Measurements from ENCODE around the gene NOS1AP. TPM values are rescaled to one million over a fixed set of nuclear protein-coding genes. Genes with fewer than 3 reads are reported as not detected.

The NOS1AP gene
- total and polyA plus RNA-seq, 5 donors: 0.86 to 4.5 (median 4.1) TPM

DNA sequence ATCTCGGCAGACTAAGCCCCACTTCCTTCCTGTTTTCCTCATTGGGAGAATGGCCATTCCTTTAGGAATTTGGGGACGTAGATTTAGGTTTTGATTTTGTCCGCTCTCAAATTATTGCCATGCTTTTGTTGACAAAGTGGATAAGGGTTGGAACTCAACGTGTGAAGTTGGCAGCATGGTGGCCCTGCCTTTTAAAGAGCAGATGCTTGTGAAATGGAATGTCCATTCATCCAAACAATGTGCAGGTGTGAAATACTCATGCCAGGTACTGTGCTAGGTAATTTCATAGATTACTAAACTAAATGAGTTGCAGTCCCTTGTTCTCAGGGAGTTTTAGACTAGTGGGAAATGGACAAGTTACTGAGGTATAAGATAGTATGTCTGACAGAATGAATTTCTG lies 232.2 kb downstream of the NOS1AP start:
- whole genome bisulfite sequencing: 82% methylated on average over 4 of the region's 4 CpGs
- ATAC-seq: no peak

DNA sequence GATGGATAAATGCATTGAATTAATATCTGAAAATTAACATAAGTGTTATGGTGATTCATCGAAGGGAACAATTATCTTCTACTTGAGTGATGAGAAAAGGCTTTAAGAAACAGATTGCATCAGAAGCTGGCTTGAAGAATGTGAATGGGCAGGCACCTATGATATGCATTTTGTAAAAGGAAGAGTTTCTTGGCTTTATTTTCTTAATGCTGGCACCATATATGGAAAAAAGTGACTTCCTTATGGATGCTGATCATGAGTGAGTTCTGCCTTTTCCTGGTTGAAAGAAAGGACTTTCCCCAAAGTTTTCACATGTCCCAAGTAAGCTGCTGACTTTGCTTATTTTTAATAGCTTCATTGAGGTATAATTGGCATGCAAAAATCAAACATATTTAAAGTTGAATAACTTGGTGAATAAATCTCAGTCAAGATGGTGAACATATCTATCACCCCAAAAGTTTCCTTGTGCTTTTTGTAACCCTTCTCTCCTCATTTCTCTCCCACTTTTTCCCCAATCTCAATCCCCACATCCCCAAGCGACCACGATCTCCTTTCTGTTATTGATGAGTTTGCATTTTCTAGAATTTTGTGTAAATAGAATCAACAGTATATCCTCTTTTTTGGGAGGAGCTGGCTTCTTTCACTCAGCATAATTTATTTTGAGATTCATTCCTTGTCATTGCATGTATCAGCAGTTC lies 233.0 kb downstream of the NOS1AP start:
- 89% methylated on average over 3 of the region's 3 CpGs for WGBS
- H3K4me3 ChIP-seq (ENCODE audit: low read length): no peak overlapping the region
- DNase-seq (no peak), ATAC-seq (no peak)
- no peaks in the 10 kb centered on the region for H3K4me1 ChIP-seq (ENCODE audit: control insufficient read depth, insufficient read depth, low read length)
- intact Hi-C loops (cut with DNase I): no loop called here
- no peaks in the 10 kb centered on the region for H3K9me3 ChIP-seq (ENCODE audit: control insufficient read depth, low read length)
- no peaks in the 10 kb centered on the region for H3K27me3 ChIP-seq (ENCODE audit: control insufficient read depth, insufficient read depth)
- no peak overlapping the region for H3K27ac ChIP-seq (ENCODE audit: low read length)

More for the DNA sequence above, 232.2 kb downstream of the NOS1AP start:
- no peaks in the 10 kb centered on the region for H3K4me1 ChIP-seq (ENCODE audit: control insufficient read depth, insufficient read depth, low read length)
- H3K27me3 ChIP-seq (ENCODE audit: control insufficient read depth, insufficient read depth): no peaks in the 10 kb centered on the region
- intact Hi-C loops (cut with DNase I): no loop called here
- no peak for DNase-seq
- no peak overlapping the region for H3K27ac ChIP-seq (ENCODE audit: low read length)
- H3K9me3 ChIP-seq (ENCODE audit: control insufficient read depth, low read length): no peaks in the 10 kb centered on the region
- H3K4me3 ChIP-seq (ENCODE audit: low read length): no peak overlapping the region

DNA sequence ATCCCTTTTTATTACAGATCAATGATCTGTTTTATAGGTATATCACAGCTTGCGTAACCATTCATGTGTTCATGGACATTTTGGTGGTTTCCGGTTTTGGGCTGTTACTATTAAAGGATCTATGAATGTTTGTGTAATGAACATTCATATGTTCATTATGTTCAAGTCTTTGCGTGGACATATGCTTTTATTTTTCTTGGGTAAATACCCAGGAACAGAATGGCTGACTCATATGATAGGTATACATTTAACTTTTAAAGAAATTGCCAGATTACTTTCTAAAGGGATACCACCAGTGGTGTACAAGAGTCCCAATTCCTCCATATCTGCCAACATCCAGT lies 233.5 kb downstream of the NOS1AP start:
- H3K27ac ChIP-seq (ENCODE audit: low read length): no peak overlapping the region
- 89% methylated on average over 3 of the region's 3 CpGs for WGBS
- intact Hi-C loops (cut with DNase I): no loop called here
- no peak overlapping the region for H3K4me3 ChIP-seq (ENCODE audit: low read length)
- no peaks in the 10 kb centered on the region for H3K4me1 ChIP-seq (ENCODE audit: control insufficient read depth, insufficient read depth, low read length)
- H3K27me3 ChIP-seq (ENCODE audit: control insufficient read depth, insufficient read depth): no peaks in the 10 kb centered on the region
- no peak for ATAC-seq
- H3K9me3 ChIP-seq (ENCODE audit: control insufficient read depth, low read length): no peaks in the 10 kb centered on the region
- no peak for DNase-seq

DNA sequence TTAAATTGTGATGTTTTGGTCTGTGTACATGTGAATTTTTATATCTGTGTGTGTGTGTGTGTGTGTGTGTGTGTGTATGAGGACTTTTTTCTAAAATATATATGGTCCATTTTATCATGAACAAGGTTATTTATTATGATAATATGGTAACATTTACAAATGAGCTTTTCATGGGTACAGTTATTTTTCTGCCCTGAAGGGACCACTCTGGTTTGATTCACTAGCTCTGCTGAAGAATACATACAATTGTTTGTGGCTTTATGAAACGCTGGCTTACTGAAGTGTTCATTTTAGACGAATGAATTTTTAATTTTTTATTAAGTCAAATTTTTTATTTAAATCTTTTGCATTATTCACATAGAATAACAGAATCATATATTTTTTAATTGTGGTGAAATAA lies 235.2 kb downstream of the NOS1AP start:
- no peak for DNase-seq
- Histone ChIP-seq H3K9me3 (ENCODE audit: control insufficient read depth, low read length) (peaks cover 3% of the 10 kb centered on the region), H3K4me3 (ENCODE audit: low read length) (no peak overlapping the region), H3K4me1 (ENCODE audit: control insufficient read depth, insufficient read depth, low read length) (no peaks in the 10 kb centered on the region), H3K27me3 (ENCODE audit: control insufficient read depth, insufficient read depth) (no peaks in the 10 kb centered on the region), H3K27ac (ENCODE audit: low read length) (no peak overlapping the region)
- no peak for ATAC-seq
- intact Hi-C loops (cut with DNase I): no loop called here
- WGBS: 91% methylated on average over 2 of the region's 2 CpGs

DNA sequence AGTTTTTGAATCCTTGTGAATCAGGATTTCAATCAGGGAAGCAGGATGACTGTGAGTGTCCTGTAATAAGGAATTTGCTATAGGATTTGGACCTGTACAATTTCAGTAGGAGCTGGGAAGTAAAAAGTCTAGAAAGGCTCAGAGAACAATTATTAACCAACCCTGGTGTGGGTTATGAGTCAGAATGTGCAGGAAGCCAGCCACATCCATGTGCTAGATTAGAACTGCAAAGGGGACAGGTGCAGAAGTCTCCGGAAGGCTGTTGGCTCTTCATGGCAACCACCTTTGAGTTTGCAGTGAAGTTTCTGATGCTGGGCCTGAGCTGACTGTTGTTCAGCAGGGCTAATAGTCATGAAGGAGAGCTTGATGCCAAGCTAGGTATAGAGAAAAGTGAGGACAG lies 236.5 kb downstream of the NOS1AP start:
- no peak overlapping the region for H3K4me3 ChIP-seq (ENCODE audit: low read length)
- intact Hi-C loops (cut with DNase I): no loop called here
- DNase-seq (no peak), ATAC-seq (no peak)
- peaks cover 3% of the 10 kb centered on the region for H3K9me3 ChIP-seq (ENCODE audit: control insufficient read depth, low read length)
- 93% methylated on average over 1 of the region's 1 CpG for WGBS
- no peak overlapping the region for H3K27ac ChIP-seq (ENCODE audit: low read length)
- no peaks in the 10 kb centered on the region for H3K27me3 ChIP-seq (ENCODE audit: control insufficient read depth, insufficient read depth)
- H3K4me1 ChIP-seq (ENCODE audit: control insufficient read depth, insufficient read depth, low read length): no peaks in the 10 kb centered on the region

DNA sequence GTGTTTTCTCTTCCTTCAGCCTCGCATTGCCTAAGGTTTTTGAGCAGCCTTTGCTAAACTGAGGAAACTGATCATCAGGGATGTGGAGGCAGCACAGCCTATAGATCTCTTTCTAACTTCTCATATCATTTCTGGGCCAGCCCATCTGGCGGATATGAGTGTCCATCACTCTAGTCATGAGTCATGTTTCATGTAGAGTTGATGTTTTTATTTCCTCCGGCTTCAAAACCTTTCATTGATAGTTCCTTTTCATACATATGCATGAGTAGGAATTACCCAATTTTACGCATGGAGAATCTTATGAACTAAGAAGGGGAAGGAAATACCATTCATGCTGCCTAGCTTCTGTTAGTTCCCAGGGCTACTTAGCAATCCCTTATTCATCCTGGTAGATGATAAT lies 240.8 kb downstream of the NOS1AP start:
- ATAC-seq (no peak), DNase-seq (no peak)
- H3K9me3 ChIP-seq (ENCODE audit: control insufficient read depth, low read length): peaks cover 3% of the 10 kb centered on the region
- intact Hi-C loops (cut with DNase I): no loop called here
- no peak overlapping the region for H3K4me3 ChIP-seq (ENCODE audit: low read length)
- H3K27ac ChIP-seq (ENCODE audit: low read length): no peak overlapping the region
- no peaks in the 10 kb centered on the region for H3K27me3 ChIP-seq (ENCODE audit: control insufficient read depth, insufficient read depth)
- WGBS: 81% methylated on average over 4 of the region's 4 CpGs
- no peaks in the 10 kb centered on the region for H3K4me1 ChIP-seq (ENCODE audit: control insufficient read depth, insufficient read depth, low read length)

DNA sequence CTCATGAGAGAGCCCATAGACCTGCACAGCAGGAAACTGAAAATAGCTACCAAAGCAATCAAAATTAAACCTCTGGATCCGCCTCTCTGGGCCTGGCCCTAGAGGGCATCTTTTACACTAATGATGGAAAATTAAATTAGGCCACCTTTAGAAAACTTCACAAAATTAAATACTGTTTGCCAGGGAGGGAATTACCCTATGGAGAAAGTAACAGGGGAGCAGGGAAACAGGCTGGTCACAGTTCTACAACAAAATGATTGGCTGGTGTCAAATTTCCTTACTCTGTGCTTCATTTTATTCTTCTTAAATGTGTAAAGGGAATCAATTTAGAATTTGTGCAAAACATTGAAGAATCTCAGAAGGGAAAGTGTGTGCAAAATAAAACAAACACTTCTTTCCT lies 244.7 kb downstream of the NOS1AP start:
- H3K4me3 ChIP-seq (ENCODE audit: low read length): no peak overlapping the region
- no peak for ATAC-seq
- intact Hi-C loops (cut with DNase I): no loop called here
- H3K9me3 ChIP-seq (ENCODE audit: control insufficient read depth, low read length): no peaks in the 10 kb centered on the region
- no peak overlapping the region for H3K27ac ChIP-seq (ENCODE audit: low read length)
- 93% methylated on average over 1 of the region's 1 CpG for WGBS
- no peaks in the 10 kb centered on the region for H3K27me3 ChIP-seq (ENCODE audit: control insufficient read depth, insufficient read depth)
- no peaks in the 10 kb centered on the region for H3K4me1 ChIP-seq (ENCODE audit: control insufficient read depth, insufficient read depth, low read length)
- DNase-seq: no peak

DNA sequence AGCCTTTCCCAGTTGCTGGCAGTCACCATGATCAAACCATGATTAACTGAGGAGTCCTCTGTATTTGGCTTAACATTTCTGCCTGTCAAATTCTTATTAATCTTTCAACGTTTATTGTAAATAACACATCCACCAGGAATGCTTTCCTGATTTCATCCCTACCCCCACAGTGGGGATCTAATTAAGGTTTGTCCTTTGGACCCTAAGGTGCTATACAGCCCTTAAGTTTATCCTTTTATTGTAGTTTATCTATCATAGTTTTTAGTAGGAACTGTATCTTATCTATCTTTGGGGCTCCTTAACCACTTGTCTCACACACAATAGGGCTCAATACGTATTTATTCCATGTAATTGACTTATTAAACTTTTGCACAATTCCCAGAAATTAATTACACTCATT lies 246.2 kb downstream of the NOS1AP start:
- H3K27ac ChIP-seq (ENCODE audit: low read length): no peak overlapping the region
- 63% methylated on average over 2 of the region's 2 CpGs for WGBS
- no peaks in the 10 kb centered on the region for H3K4me1 ChIP-seq (ENCODE audit: control insufficient read depth, insufficient read depth, low read length)
- ATAC-seq (no peak), DNase-seq (no peak)
- H3K4me3 ChIP-seq (ENCODE audit: low read length): no peak overlapping the region
- H3K9me3 ChIP-seq (ENCODE audit: control insufficient read depth, low read length): no peaks in the 10 kb centered on the region
- intact Hi-C loops (cut with DNase I): no loop called here
- no peaks in the 10 kb centered on the region for H3K27me3 ChIP-seq (ENCODE audit: control insufficient read depth, insufficient read depth)

DNA sequence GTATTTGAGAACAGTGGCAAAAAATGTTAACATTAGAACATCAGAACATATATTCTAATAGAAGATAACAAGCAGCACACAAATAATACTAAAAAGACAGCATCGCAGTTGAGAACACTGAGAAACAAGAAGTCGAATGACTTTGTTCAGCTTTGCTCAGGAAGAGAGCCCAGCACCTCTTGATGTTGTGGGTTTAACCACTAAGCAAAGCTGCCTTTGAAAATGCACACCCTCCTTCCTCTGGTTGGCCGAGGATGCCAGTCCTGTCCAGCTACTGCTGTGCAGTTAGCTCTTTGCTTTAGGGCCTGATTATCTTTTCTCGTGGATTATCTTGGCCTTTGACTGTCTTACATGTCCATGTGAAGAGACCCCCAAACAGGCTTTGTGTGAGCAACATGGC lies 246.7 kb downstream of the NOS1AP start:
- ATAC-seq (no peak), DNase-seq (no peak)
- no peaks in the 10 kb centered on the region for H3K9me3 ChIP-seq (ENCODE audit: control insufficient read depth, low read length)
- no peak overlapping the region for H3K27ac ChIP-seq (ENCODE audit: low read length)
- intact Hi-C loops (cut with DNase I): no loop called here
- 81% methylated on average over 4 of the region's 4 CpGs for whole genome bisulfite sequencing
- H3K4me3 ChIP-seq (ENCODE audit: low read length): no peak overlapping the region
- H3K27me3 ChIP-seq (ENCODE audit: control insufficient read depth, insufficient read depth): no peaks in the 10 kb centered on the region
- H3K4me1 ChIP-seq (ENCODE audit: control insufficient read depth, insufficient read depth, low read length): no peaks in the 10 kb centered on the region

DNA sequence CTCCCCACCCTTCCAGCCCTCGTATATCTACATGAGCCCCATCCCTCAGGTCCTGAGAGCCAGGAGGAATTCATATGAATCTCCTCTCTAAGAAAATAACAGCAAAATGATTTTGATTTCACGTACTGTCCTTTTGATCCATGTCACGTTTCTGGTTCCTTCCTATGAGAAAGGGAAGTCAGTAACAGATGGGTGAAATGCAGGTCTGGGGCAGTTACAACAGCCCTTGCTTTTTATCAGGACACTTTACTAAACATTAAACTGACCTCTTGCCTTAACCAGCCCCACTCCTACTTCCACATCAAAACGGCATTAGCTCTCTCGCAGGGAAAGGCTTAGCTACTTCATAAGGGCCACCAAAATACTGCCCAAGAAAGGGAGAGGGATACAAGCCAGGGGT lies 248.1 kb downstream of the NOS1AP start:
- Histone ChIP-seq H3K9me3 (ENCODE audit: control insufficient read depth, low read length) (no peaks in the 10 kb centered on the region), H3K4me3 (ENCODE audit: low read length) (no peak overlapping the region), H3K4me1 (ENCODE audit: control insufficient read depth, insufficient read depth, low read length) (no peaks in the 10 kb centered on the region), H3K27ac (ENCODE audit: low read length) (no peak overlapping the region), H3K27me3 (ENCODE audit: control insufficient read depth, insufficient read depth) (no peaks in the 10 kb centered on the region)
- WGBS: 75% methylated on average over 5 of the region's 5 CpGs
- DNase-seq (no peak), ATAC-seq (no peak)
- intact Hi-C loops (cut with DNase I): no loop called here

DNA sequence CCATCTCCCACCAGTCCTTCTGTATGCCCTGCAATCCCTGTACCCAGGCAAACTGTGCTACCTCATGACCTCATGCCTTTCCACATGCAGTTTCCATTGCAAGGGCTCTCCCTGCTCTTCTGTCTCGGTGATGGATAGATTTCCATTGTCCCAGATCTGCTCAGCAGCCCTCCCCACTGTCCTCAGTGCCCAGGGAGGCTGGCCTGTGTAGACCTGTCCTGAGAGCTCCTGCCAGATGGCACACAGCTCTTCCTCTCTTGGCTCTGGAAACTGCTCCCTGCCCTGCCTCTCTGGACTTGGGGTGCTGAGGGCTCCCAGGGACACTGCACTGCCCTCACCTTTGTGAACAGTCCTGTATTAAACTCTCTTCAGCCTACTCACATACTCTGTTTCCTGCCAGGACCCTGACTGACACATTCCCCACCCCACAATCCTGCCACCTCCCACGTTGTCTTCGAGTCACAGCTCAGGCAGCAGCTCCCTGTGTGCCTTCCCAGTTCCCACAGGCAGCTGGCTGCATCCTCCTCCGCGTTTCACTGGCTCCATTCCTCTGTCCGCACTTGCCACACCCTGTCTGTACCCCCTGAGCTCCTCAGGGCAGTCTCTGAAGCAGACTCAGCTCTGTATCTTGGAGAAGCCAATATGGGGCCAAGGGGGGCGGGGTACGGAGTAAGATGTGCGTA lies 250.1 kb downstream of the NOS1AP start:
- no peak overlapping the region for H3K4me3 ChIP-seq (ENCODE audit: low read length)
- H3K9me3 ChIP-seq (ENCODE audit: control insufficient read depth, low read length): no peaks in the 10 kb centered on the region
- no peaks in the 10 kb centered on the region for H3K27me3 ChIP-seq (ENCODE audit: control insufficient read depth, insufficient read depth)
- DNase-seq: no peak
- H3K27ac ChIP-seq (ENCODE audit: low read length): no peak overlapping the region
- ATAC-seq: no peak
- H3K4me1 ChIP-seq (ENCODE audit: control insufficient read depth, insufficient read depth, low read length): no peaks in the 10 kb centered on the region
- 61% methylated on average over 9 of the region's 9 CpGs for WGBS
- intact Hi-C loops (cut with DNase I): no loop called here

Data from right cardiac atrium (tissue), 5 donors.